Endothelial cell of hepatic sinusoid (primary cell): ENCODE measurements around the gene FAM163B.

Experiments used
- in situ Hi-C: cut with HindIII; loops from 2 replicates; pipeline ENCODE4 v1.10.0; 2017; ENCODE audit warnings: low sequenced_read_pairs

The FAM163B gene

GRCh38 chr9:133609311-133610098 is at the start of gene FAM163B:
Gene FAM163B, minus strand, starts transcription at chr9:133609389. Its CDS starts 29,166 bp downstream, at chr9:133580223.
- in situ Hi-C loops, result no loop called here

- in situ Hi-C loops, result no loop called here
Observed at GRCh38 chr9:133657120-133657661, 48.0 kb upstream of the FAM163B start.

GRCh38 chr9:133656211-133657119 is 47.3 kb upstream of the FAM163B start:
- in situ Hi-C loops, result no loop called here

- in situ Hi-C loops, result no loop called here
Observed at GRCh38 chr9:133655701-133656100, 46.5 kb upstream of the FAM163B start.

- in situ Hi-C loops, result no loop called here
Observed at GRCh38 chr9:133654736-133655657, 45.8 kb upstream of the FAM163B start.

GRCh38 chr9:133653638-133654037 is 44.4 kb upstream of the FAM163B start:
- in situ Hi-C loops, result no loop called here

- in situ Hi-C loops, result no loop called here
Observed at GRCh38 chr9:133650026-133650425, 40.8 kb upstream of the FAM163B start.

GRCh38 chr9:133649194-133649593 is 40.0 kb upstream of the FAM163B start:
- in situ Hi-C loops, result no loop called here

- in situ Hi-C loops, result no loop called here
Observed at GRCh38 chr9:133647765-133648469, 38.7 kb upstream of the FAM163B start.

GRCh38 chr9:133647148-133647547 is 38.0 kb upstream of the FAM163B start:
- in situ Hi-C loops, result no loop called here

- in situ Hi-C loops, result no loop called here
Observed at GRCh38 chr9:133645021-133645765, 36.0 kb upstream of the FAM163B start.

- in situ Hi-C loops, result no loop called here
Observed at GRCh38 chr9:133643978-133644760, 35.0 kb upstream of the FAM163B start.

- in situ Hi-C loops, result no loop called here
Observed at GRCh38 chr9:133643362-133643755, 34.2 kb upstream of the FAM163B start.

- in situ Hi-C loops, result no loop called here
Observed at GRCh38 chr9:133642708-133643361, 33.6 kb upstream of the FAM163B start.

- in situ Hi-C loops, result no loop called here
Observed at GRCh38 chr9:133641861-133642595, 32.8 kb upstream of the FAM163B start.

GRCh38 chr9:133641396-133641655 is 32.1 kb upstream of the FAM163B start:
- in situ Hi-C loops, result no loop called here

- in situ Hi-C loops, result no loop called here
Observed at GRCh38 chr9:133640580-133641395, 31.6 kb upstream of the FAM163B start.
